ENCODE data around the gene USP7.

- no peak for TF ChIP-seq POLR2A (IDR thresholded peaks at IDR 0.05; ENCODE audit: low read length)
- TF ChIP-seq GATA1 (IDR thresholded peaks at IDR 0.05; ENCODE audit: low read depth, low read length), result no peak
These were observed 22.4 kb upstream of the USP7 start for GRCh38 chr16:8986111-8986510.

Measured in erythroblast (primary cell).